Measurements from ENCODE around the gene SEMA4B.

DNA sequence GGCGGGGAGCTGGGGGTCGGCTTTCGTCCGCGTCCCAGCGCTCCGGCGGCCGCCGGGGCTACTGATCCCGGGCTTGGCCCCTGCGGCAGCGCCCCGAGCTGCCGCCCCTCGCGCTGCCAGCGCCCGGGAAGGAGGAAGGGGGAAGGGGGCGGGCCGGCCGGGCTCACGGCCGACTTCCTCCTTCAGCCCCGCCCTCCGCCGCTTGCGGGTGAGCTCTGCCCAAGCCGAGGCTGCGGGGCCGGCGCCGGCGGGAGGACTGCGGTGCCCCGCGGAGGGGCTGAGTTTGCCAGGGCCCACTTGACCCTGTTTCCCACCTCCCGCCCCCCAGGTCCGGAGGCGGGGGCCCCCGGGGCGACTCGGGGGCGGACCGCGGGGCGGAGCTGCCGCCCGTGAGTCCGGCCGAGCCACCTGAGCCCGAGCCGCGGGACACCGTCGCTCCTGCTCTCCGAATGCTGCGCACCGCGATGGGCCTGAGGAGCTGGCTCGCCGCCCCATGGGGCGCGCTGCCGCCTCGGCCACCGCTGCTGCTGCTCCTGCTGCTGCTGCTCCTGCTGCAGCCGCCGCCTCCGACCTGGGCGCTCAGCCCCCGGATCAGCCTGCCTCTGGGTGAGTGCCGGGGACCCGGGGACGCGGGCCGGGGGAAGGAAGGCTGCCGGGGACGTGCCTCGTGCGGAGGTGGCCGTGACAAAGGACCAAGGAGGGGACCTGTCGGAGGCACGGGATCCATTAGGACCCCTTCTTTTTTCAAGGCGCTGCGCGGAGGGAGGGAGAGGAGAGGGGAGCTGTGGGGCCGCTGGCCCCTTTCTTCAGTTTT is at the start of gene SEMA4B:
- TF ChIP-seq POLR2AphosphoS5 (IDR thresholded peaks at IDR 0.05; ENCODE audit: control insufficient read depth, insufficient read depth, low read depth, low read length): 0 out of 2 replicates have a peak, but pooled peaks have one; percentile 21
- TF ChIP-seq, protein P1, sequence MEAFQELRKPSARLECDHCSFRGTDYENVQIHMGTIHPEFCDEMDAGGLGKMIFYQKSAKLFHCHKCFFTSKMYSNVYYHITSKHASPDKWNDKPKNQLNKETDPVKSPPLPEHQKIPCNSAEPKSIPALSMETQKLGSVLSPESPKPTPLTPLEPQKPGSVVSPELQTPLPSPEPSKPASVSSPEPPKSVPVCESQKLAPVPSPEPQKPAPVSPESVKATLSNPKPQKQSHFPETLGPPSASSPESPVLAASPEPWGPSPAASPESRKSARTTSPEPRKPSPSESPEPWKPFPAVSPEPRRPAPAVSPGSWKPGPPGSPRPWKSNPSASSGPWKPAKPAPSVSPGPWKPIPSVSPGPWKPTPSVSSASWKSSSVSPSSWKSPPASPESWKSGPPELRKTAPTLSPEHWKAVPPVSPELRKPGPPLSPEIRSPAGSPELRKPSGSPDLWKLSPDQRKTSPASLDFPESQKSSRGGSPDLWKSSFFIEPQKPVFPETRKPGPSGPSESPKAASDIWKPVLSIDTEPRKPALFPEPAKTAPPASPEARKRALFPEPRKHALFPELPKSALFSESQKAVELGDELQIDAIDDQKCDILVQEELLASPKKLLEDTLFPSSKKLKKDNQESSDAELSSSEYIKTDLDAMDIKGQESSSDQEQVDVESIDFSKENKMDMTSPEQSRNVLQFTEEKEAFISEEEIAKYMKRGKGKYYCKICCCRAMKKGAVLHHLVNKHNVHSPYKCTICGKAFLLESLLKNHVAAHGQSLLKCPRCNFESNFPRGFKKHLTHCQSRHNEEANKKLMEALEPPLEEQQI (IDR thresholded peaks at IDR 0.05): no peak
- TF ChIP-seq ZNF384 (IDR thresholded peaks at IDR 0.05; ENCODE audit: low read depth, low read length): no peak
- no peak for TF ChIP-seq EP300 (IDR thresholded peaks at IDR 0.05; ENCODE audit: low read length)
- TF ChIP-seq FOS (IDR thresholded peaks at IDR 0.05; ENCODE audit: extremely low read depth, insufficient read length): no peak
- TF ChIP-seq KLF13 (tag; IDR thresholded peaks at IDR 0.05; ENCODE audit: borderline replicate concordance, low read depth): no peak
- no peak for TF ChIP-seq CHD2 (IDR thresholded peaks at IDR 0.05; ENCODE audit: low read depth, low read length)
- TF ChIP-seq DPF2 (IDR thresholded peaks at IDR 0.05): no peak
- peak; percentile 71; a peak in 3 of 4 replicates for TF ChIP-seq MAZ (CRISPR knock-in tag; conservative IDR thresholded peaks at IDR 0.05 in 1 of 2, IDR thresholded peaks at IDR 0.05 in 1 of 2)
- no peak for TF ChIP-seq HDAC1 (IDR thresholded peaks at IDR 0.05)
- TF ChIP-seq HCFC1 (IDR thresholded peaks at IDR 0.05; ENCODE audit: low read depth, low read length): no peak
- no peak for TF ChIP-seq CBX5 (IDR thresholded peaks at IDR 0.05; ENCODE audit: borderline replicate concordance, low read depth)
- no peak for TF ChIP-seq SREBF2 (CRISPR knock-in tag; IDR thresholded peaks at IDR 0.05)
- TF ChIP-seq, protein P2, sequence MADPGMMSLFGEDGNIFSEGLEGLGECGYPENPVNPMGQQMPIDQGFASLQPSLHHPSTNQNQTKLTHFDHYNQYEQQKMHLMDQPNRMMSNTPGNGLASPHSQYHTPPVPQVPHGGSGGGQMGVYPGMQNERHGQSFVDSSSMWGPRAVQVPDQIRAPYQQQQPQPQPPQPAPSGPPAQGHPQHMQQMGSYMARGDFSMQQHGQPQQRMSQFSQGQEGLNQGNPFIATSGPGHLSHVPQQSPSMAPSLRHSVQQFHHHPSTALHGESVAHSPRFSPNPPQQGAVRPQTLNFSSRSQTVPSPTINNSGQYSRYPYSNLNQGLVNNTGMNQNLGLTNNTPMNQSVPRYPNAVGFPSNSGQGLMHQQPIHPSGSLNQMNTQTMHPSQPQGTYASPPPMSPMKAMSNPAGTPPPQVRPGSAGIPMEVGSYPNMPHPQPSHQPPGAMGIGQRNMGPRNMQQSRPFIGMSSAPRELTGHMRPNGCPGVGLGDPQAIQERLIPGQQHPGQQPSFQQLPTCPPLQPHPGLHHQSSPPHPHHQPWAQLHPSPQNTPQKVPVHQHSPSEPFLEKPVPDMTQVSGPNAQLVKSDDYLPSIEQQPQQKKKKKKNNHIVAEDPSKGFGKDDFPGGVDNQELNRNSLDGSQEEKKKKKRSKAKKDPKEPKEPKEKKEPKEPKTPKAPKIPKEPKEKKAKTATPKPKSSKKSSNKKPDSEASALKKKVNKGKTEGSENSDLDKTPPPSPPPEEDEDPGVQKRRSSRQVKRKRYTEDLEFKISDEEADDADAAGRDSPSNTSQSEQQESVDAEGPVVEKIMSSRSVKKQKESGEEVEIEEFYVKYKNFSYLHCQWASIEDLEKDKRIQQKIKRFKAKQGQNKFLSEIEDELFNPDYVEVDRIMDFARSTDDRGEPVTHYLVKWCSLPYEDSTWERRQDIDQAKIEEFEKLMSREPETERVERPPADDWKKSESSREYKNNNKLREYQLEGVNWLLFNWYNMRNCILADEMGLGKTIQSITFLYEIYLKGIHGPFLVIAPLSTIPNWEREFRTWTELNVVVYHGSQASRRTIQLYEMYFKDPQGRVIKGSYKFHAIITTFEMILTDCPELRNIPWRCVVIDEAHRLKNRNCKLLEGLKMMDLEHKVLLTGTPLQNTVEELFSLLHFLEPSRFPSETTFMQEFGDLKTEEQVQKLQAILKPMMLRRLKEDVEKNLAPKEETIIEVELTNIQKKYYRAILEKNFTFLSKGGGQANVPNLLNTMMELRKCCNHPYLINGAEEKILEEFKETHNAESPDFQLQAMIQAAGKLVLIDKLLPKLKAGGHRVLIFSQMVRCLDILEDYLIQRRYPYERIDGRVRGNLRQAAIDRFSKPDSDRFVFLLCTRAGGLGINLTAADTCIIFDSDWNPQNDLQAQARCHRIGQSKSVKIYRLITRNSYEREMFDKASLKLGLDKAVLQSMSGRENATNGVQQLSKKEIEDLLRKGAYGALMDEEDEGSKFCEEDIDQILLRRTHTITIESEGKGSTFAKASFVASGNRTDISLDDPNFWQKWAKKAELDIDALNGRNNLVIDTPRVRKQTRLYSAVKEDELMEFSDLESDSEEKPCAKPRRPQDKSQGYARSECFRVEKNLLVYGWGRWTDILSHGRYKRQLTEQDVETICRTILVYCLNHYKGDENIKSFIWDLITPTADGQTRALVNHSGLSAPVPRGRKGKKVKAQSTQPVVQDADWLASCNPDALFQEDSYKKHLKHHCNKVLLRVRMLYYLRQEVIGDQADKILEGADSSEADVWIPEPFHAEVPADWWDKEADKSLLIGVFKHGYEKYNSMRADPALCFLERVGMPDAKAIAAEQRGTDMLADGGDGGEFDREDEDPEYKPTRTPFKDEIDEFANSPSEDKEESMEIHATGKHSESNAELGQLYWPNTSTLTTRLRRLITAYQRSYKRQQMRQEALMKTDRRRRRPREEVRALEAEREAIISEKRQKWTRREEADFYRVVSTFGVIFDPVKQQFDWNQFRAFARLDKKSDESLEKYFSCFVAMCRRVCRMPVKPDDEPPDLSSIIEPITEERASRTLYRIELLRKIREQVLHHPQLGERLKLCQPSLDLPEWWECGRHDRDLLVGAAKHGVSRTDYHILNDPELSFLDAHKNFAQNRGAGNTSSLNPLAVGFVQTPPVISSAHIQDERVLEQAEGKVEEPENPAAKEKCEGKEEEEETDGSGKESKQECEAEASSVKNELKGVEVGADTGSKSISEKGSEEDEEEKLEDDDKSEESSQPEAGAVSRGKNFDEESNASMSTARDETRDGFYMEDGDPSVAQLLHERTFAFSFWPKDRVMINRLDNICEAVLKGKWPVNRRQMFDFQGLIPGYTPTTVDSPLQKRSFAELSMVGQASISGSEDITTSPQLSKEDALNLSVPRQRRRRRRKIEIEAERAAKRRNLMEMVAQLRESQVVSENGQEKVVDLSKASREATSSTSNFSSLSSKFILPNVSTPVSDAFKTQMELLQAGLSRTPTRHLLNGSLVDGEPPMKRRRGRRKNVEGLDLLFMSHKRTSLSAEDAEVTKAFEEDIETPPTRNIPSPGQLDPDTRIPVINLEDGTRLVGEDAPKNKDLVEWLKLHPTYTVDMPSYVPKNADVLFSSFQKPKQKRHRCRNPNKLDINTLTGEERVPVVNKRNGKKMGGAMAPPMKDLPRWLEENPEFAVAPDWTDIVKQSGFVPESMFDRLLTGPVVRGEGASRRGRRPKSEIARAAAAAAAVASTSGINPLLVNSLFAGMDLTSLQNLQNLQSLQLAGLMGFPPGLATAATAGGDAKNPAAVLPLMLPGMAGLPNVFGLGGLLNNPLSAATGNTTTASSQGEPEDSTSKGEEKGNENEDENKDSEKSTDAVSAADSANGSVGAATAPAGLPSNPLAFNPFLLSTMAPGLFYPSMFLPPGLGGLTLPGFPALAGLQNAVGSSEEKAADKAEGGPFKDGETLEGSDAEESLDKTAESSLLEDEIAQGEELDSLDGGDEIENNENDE (IDR thresholded peaks at IDR 0.05; ENCODE audit: low read depth, low read length): no peak
